ENCODE data around the gene RAVER1.

DNA sequence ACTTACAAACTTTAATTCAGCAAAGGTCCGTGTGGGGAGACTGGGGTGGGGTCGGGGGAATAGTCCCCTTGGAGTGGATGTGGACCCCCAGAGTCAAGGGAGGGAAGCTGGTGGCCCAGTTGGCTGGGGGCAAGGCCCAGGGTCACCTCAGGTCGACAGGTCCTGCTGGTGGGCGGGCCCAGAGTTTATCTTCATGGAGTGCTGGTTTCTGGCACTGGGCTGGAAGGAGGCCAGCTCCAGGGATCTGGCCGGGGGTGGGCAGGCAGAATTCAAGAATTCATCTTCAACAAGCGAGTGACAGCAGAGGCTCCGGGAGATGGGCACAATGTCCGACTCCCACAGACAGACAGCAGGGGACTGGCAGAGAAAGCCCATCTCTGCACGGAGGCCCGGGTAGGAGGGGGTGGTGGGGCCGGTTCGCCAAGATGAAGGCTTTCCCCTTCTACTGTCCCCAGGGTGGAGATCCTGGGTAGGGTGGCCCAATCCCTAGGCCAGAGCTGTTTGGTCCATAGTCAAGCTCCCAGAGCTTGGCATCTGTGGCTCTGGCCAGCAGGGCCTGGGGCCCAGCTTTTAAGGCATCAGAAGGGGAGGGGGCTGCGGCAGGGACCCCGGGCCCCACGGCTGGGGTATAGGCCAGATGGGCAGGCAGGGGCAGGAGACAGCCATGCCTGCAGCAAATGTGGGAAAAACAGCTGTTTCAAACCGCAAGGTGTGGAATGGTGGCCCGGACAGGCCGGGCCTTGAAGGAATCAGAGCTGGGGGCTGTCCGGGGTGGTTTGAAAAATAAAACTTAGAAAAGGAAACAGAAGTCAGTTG is 16.9 kb downstream of the RAVER1 start:
- TF ChIP-seq POLR2A (IDR thresholded peaks at IDR 0.05): no peak
- TF ChIP-seq, protein P1, sequence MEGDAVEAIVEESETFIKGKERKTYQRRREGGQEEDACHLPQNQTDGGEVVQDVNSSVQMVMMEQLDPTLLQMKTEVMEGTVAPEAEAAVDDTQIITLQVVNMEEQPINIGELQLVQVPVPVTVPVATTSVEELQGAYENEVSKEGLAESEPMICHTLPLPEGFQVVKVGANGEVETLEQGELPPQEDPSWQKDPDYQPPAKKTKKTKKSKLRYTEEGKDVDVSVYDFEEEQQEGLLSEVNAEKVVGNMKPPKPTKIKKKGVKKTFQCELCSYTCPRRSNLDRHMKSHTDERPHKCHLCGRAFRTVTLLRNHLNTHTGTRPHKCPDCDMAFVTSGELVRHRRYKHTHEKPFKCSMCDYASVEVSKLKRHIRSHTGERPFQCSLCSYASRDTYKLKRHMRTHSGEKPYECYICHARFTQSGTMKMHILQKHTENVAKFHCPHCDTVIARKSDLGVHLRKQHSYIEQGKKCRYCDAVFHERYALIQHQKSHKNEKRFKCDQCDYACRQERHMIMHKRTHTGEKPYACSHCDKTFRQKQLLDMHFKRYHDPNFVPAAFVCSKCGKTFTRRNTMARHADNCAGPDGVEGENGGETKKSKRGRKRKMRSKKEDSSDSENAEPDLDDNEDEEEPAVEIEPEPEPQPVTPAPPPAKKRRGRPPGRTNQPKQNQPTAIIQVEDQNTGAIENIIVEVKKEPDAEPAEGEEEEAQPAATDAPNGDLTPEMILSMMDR (IDR thresholded peaks at IDR 0.05): no peak

Measured in thyroid gland (tissue), 4 donors.